PC-9 (cell line): ENCODE measurements around the gene MFAP3. TPM values are rescaled to one million over a fixed set of nuclear protein-coding genes. Genes with fewer than 3 reads are reported as not detected.
"Not testable (repeated sequence)": the region's sequence is repeated elsewhere in the genome, so short reads cannot be mapped to it uniquely, and the experiment has no call there.

Experiments
- BruUV-seq: library from RNA; stranded (reverse); fragments of 400-500 nt; replicated peaks from 2 replicates; lab custom pipeline; 2021; lab: Mats Ljungman, UMichigan
- CTCF ChIA-PET: fragments of 300-600 bp; sonication (Branson Sonifier 250); formaldehyde crosslinking; loops from one replicate; lab custom pipeline; 2022; ENCODE audit warnings: antibody characterized with exemption; lab: Charles Lee
- POLR2A ChIA-PET: fragments of 300-600 bp; sonication (Branson Sonifier 250); formaldehyde crosslinking; loops from one replicate; lab custom pipeline; 2022; ENCODE audit warnings: antibody characterized with exemption; ENCODE audit not compliant: unreplicated experiment; lab: Charles Lee
- DNase-seq, 2 experiments: peaks; one replicate each; pipeline versions ENCODE4 v3.0.0 to v3.0.0-alpha.2; 2015 to 2022; ENCODE audit warnings: mixed read lengths in 1 of 2
- H2AFZ ChIP-seq: fragments of 200-600 bp; sonication (generic); 2 replicates; pipeline ENCODE4 v1.8.1; 2017; ENCODE audit warnings: antibody characterized with exemption
- H3F3A ChIP-seq: fragments of 200-600 bp; sonication (generic); 2 replicates; pipeline ENCODE4 v1.8.1; 2017; ENCODE audit warnings: antibody characterized with exemption, mild to moderate bottlenecking, low read depth; ENCODE audit not compliant: insufficient read depth
- H3K27ac ChIP-seq: fragments of 200-600 bp; sonication (generic); 2 replicates; pipeline ENCODE4 v1.6.1; 2016; ENCODE audit warnings: mixed run types
- H3K27me3 ChIP-seq: fragments of 200-600 bp; sonication (generic); 2 replicates; pipeline ENCODE4 v1.6.1; 2016; ENCODE audit warnings: low read depth, mixed run types; ENCODE audit not compliant: insufficient read depth
- H3K36me3 ChIP-seq: fragments of 200-600 bp; sonication (generic); 2 replicates; pipeline ENCODE4 v1.6.1; 2016; ENCODE audit warnings: low read depth, mixed run types
- H3K4me1 ChIP-seq: fragments of 200-600 bp; sonication (generic); replicated peaks from 2 replicates; pipeline ENCODE4 v1.6.1; 2016; ENCODE audit warnings: mixed run types; ENCODE audit not compliant: insufficient read depth
- H3K4me2 ChIP-seq: fragments of 200-600 bp; sonication (generic); 2 replicates; pipeline ENCODE4 v1.6.1; 2017; ENCODE audit warnings: mixed run types
- H3K4me3 ChIP-seq: fragments of 200-600 bp; sonication (generic); 2 replicates; pipeline ENCODE4 v1.6.1; 2016; ENCODE audit warnings: mixed run types
- H3K79me2 ChIP-seq: fragments of 200-600 bp; sonication (generic); 2 replicates; pipeline ENCODE4 v1.6.1; 2017; ENCODE audit warnings: low read depth, mixed run types
- H3K9me2 ChIP-seq: fragments of 200-600 bp; sonication (generic); 2 replicates; pipeline ENCODE4 v1.8.1; 2017; ENCODE audit warnings: mild to moderate bottlenecking; ENCODE audit not compliant: insufficient read depth
- H3K9me3 ChIP-seq: fragments of 200-600 bp; sonication (generic); 2 replicates; pipeline ENCODE4 v1.8.1; 2016; ENCODE audit warnings: low read depth; ENCODE audit not compliant: insufficient read depth
- H4K20me1 ChIP-seq: fragments of 200-600 bp; sonication (generic); 2 replicates; pipeline ENCODE4 v1.8.1; 2017; ENCODE audit not compliant: insufficient read depth
- CTCF ChIP-seq: fragments of 200-600 bp; sonication (generic); conservative IDR thresholded peaks from 2 replicates; pipeline ENCODE4 v1.6.1; 2017; ENCODE audit warnings: mixed run types, antibody characterized with exemption, mild to moderate bottlenecking, moderate library complexity
- EZH2 ChIP-seq: fragments of 200-600 bp; sonication (generic); IDR thresholded peaks from 2 replicates; pipeline ENCODE4 v1.8.0; 2017; ENCODE audit warnings: antibody characterized with exemption, low read depth
- intact Hi-C: fragments of 100-400 bp; cut with micrococcal nuclease; formaldehyde crosslinking; loops from one replicate; pipeline ENCODE4 v1.10.0; 2022; ENCODE audit not compliant: unreplicated experiment
- total RNA-seq: library from RNA; stranded (reverse); gene quantifications from 2 replicates; pipeline ENCODE4 v1.2.3, GENCODE V29; 2021

Gene MFAP3
- total RNA-seq, 1 experiment from 2014 or later, result 29.3 TPM

- Histone ChIP-seq H3K79me2 (no peaks in the 10 kb centered on the region), H3K9me3 (no peaks in the 10 kb centered on the region; the same call in 1 of the 2 replicates), H3K4me3 (no peak overlapping the region), H3K4me2 (no peak overlapping the region), H3K9me2 (0 out of 2 replicates have a peak, but pooled peaks cover 4% of the 10 kb centered on the region), H2AFZ (no peak overlapping the region), H4K20me1 (no peaks in the 10 kb centered on the region), H3K27me3 (no peaks in the 10 kb centered on the region), H3K36me3 (no peaks in the 10 kb centered on the region), H3F3A (no peaks in the 10 kb centered on the region), H3K27ac (no peak overlapping the region), H3K4me1 (no peaks in the 10 kb centered on the region)
- POLR2A ChIA-PET, result no interaction called here
- DNase-seq, result no peak
- TF ChIP-seq EZH2 (no peak), CTCF (no peak)
- CTCF ChIA-PET, result no interaction called here
- intact Hi-C loops, result no loop called here
- BruUV-seq, result no TSS peak
These were observed 28.1 kb upstream of the MFAP3 start for GRCh38 chr5:154010660-154011059.

- Histone ChIP-seq H3K9me3 (no peaks in the 10 kb centered on the region), H3K4me3 (no peak overlapping the region), H3K27ac (no peak overlapping the region), H3K4me2 (no peak overlapping the region), H3F3A (no peaks in the 10 kb centered on the region), H3K27me3 (no peaks in the 10 kb centered on the region), H3K4me1 (no peaks in the 10 kb centered on the region), H2AFZ (no peak overlapping the region), H3K9me2 (0 out of 2 replicates have a peak, but pooled peaks cover 4% of the 10 kb centered on the region), H4K20me1 (no peaks in the 10 kb centered on the region), H3K79me2 (no peaks in the 10 kb centered on the region), H3K36me3 (no peaks in the 10 kb centered on the region)
- BruUV-seq, result no TSS peak
- CTCF ChIA-PET, result no interaction called here
- TF ChIP-seq CTCF (no peak), EZH2 (no peak)
- intact Hi-C loops, result no loop called here
- POLR2A ChIA-PET, result no interaction called here
- DNase-seq, result no peak
These were observed 23.6 kb upstream of the MFAP3 start for GRCh38 chr5:154015071-154015693.

- DNase-seq, H4K20me1 ChIP-seq, H2AFZ ChIP-seq, BruUV-seq, H3K4me1 ChIP-seq, H3K9me3 ChIP-seq, H3K36me3 ChIP-seq, H3F3A ChIP-seq, H3K27ac ChIP-seq, H3K4me3 ChIP-seq, H3K27me3 ChIP-seq, CTCF ChIA-PET, intact Hi-C loops, POLR2A ChIA-PET, H3K79me2 ChIP-seq, H3K4me2 ChIP-seq, H3K9me2 ChIP-seq: not testable (repeated sequence)
These were observed 19.8 kb upstream of the MFAP3 start for GRCh38 chr5:154018919-154019318.

- Histone ChIP-seq H3K79me2 (no peaks in the 10 kb centered on the region), H3K9me3 (no peaks in the 10 kb centered on the region), H3K4me3 (no peak overlapping the region), H3K4me2 (no peak overlapping the region), H3K27me3 (no peaks in the 10 kb centered on the region), H3K4me1 (no peaks in the 10 kb centered on the region), H2AFZ (no peak overlapping the region), H3K27ac (no peak overlapping the region), H3K36me3 (no peaks in the 10 kb centered on the region), H3K9me2 (no peaks in the 10 kb centered on the region), H4K20me1 (no peaks in the 10 kb centered on the region; the same call in 1 of the 2 replicates), H3F3A (0 out of 2 replicates have a peak, but pooled peaks cover 3% of the 10 kb centered on the region)
- POLR2A ChIA-PET, result no interaction called here
- CTCF ChIA-PET, result no interaction called here
- intact Hi-C loops, result no loop called here
- TF ChIP-seq EZH2 (no peak), CTCF (no peak)
- DNase-seq, result no peak
- BruUV-seq, result no TSS peak
These were observed 12.8 kb upstream of the MFAP3 start for GRCh38 chr5:154025951-154026350.
